Psoas muscle (tissue), 8 donors: Measurements from ENCODE around the gene GARIN3. TPM values are rescaled to one million over a fixed set of nuclear protein-coding genes. Genes with fewer than 3 reads are reported as not detected.

ENCODE experiments used
- ATAC-seq, 4 donors: fragments of 200-7000 bp; cut with Tn5 transposase; one replicate each; pipeline ENCODE4 v1.9.1; 2020; ENCODE audit warnings: moderate library complexity in 3 of 4, mild to moderate bottlenecking in 2 of 4
- DNase-seq, 2 donors: peaks; one replicate each; pipeline ENCODE4 v3.0.0-alpha.2; 2020
- H3K27ac ChIP-seq: fragments of 200-600 bp; one replicate; pipeline ENCODE4 v1.8.0; 2022
- H3K27me3 ChIP-seq, 3 donors: fragments of 200-600 bp in 1 of 3; one replicate each; pipeline versions ENCODE4 v1.6.1 to v1.8.0; 2013 to 2022; ENCODE audit warnings: low read length in 2 of 3, mild to moderate bottlenecking in 2 of 3, moderate library complexity in 1 of 3; ENCODE audit not compliant: insufficient read depth in 3 of 3
- H3K36me3 ChIP-seq, 2 donors: fragments of 200-600 bp in 1 of 2; one replicate each; pipeline versions ENCODE4 v1.6.1 to v1.8.0; 2013 to 2022; ENCODE audit warnings: low read depth in 1 of 2, mild to moderate bottlenecking in 1 of 2, moderate library complexity in 1 of 2; ENCODE audit not compliant: insufficient read depth in 1 of 2
- H3K4me1 ChIP-seq: fragments of 200-600 bp; one replicate; pipeline ENCODE4 v1.8.0; 2022
- H3K4me3 ChIP-seq: fragments of 200-600 bp; one replicate; pipeline ENCODE4 v1.8.0; 2022; ENCODE audit warnings: mild to moderate bottlenecking
- H3K9me3 ChIP-seq: fragments of 200-600 bp; one replicate; pipeline ENCODE4 v1.8.0; 2022
- WGBS, 3 donors: extraction: QIAGEN DNeasy Blood & Tissue Kit; methylation state at CpG; one replicate each; pipeline versions ENCODE4 v1.1.6 to v1.1.7; 2013; 5-methylcytosine and 5-hydroxymethylcytosine counted together
- intact Hi-C, 2 donors: fragments of 100-400 bp; cut with DNase I; formaldehyde crosslinking; loops; one replicate each; pipeline versions ENCODE4 v1.11.0 to v1.14.2; 2022
- polyA plus RNA-seq, 3 donors: library from polyadenylated mRNA; stranded (reverse); fragments of 200-250 nt; gene quantifications; one replicate each; pipeline ENCODE4 v1.2.3, GENCODE V29; 2013
- total RNA-seq, 4 donors: library from RNA; stranded (reverse); fragmentation: NEBNext Ultra II Directional in 2 of 4; extraction: Animal tissue kit (Norgen Biotek cat#: 25700) in 2 of 4; gene quantifications; one replicate each; pipeline versions ENCODE4 v1.2.1 to v1.2.4, GENCODE V29; 2021 to 2023
- TF ChIP-seq, protein P1 (sequence below): fragments of 200-600 bp; IDR thresholded peaks from one replicate; pipeline ENCODE4 v1.8.0; 2022; ENCODE audit warnings: antibody characterized with exemption
- donor health status: healthy with polysubstance abuse.
- donor health status: DM: no; HTN: no; CAD: no; lungs with moderate emphysema.
- donor health status: Bipolar disorder and iron deficiency.
- donor health status: healthy.
- donor health status: DM: yes; HTN: yes; CAD: no.
- donor health status: DM: no; HTN: no; CAD: no.
- donor health status: DM: no; HTN: no; CAD: no.
- donor health status: DM: yes; HTN: yes; CAD: no.

Gene GARIN3
- total and polyA plus RNA-seq, 7 donors, result not detected

DNA sequence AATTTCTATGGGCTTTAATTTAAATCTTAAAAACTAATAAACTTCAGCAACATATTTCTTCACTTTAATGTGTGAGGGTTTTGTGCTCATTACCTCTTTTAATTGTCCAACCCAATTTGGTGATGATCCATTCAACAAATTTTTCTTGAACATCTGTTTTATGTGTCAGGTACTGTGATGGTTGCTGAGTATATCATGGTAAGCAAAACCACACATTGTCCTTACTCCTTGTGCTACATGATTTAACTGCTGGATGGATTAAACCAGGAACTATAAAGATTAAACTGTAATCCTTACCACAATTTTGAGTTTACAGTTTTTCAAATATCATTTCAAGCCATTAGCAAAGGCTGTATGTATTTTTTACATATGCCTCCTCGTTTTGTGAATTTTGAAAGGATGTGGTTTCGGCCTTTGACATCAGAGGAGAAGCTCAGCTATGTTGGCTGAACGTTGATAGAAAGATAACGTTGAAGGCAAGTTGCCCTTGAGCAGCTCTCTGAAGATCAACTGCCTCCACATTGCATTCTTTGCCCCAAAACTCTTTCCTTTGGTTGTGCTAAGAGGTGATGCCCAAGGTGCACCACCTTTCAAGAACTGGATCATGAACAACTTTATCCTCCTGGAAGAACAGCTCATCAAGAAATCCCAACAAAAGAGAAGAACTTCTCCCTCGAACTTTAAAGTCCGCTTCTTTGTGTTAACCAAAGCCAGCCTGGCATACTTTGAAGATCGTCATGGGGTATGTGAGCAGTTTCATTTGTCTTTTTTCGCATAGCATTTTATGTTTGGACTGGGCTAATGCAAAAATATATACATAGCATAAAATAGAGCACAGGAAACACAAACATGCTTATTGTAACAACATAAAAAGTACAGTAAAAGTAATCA lies 14.6 kb upstream of the GARIN3 start, which contains the start of gene ITK:
Gene ITK, plus strand, starts transcription at position 467 of the 891 bp plus-strand sequence. Its CDS starts 138 bp downstream, at position 605.
- no peaks in the 10 kb centered on the region for H3K4me1 ChIP-seq
- no peaks in the 10 kb centered on the region for H3K36me3 ChIP-seq
- WGBS, 3 donors, result 76 to 78% (median 77%) methylated on average over 8 of the region's 8 CpGs
- no peaks in the 10 kb centered on the region for H3K9me3 ChIP-seq
- TF ChIP-seq, protein P1, sequence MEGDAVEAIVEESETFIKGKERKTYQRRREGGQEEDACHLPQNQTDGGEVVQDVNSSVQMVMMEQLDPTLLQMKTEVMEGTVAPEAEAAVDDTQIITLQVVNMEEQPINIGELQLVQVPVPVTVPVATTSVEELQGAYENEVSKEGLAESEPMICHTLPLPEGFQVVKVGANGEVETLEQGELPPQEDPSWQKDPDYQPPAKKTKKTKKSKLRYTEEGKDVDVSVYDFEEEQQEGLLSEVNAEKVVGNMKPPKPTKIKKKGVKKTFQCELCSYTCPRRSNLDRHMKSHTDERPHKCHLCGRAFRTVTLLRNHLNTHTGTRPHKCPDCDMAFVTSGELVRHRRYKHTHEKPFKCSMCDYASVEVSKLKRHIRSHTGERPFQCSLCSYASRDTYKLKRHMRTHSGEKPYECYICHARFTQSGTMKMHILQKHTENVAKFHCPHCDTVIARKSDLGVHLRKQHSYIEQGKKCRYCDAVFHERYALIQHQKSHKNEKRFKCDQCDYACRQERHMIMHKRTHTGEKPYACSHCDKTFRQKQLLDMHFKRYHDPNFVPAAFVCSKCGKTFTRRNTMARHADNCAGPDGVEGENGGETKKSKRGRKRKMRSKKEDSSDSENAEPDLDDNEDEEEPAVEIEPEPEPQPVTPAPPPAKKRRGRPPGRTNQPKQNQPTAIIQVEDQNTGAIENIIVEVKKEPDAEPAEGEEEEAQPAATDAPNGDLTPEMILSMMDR, result no peak
- DNase-seq (no peak), ATAC-seq (no peak)
- intact Hi-C loops, result no loop called here
- H3K4me3 ChIP-seq, result no peak within 1 kb of the TSS
- no peak within 1 kb of the TSS for H3K27ac ChIP-seq
- peaks cover 0 to 2% (median 0%) of the 10 kb centered on the region in 3 donors for H3K27me3 ChIP-seq

DNA sequence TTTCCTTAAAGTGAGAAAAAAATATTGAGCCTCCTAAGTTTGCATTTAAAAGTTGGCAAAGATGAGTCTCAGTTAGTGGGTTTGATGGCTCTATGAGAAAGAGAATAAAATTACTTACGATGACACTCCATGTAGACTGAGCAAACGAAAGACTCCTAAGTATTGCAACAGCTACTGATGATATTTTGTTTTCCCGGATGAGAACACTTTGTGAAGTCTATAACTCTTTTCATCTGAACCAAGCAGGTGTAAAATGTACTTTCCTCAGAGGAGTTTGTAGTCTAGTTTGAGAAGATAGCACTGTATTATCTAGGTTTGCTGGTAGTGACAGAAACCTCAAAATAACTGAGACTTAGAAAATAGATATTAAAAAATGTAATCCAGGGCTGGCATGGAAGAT lies 12.9 kb upstream of the GARIN3 start:
- intact Hi-C loops, result no loop called here
- ATAC-seq (no peak), DNase-seq (no peak)
- no peaks in the 10 kb centered on the region for H3K27me3 ChIP-seq
- H3K36me3 ChIP-seq, result no peaks in the 10 kb centered on the region
- no peak overlapping the region for H3K27ac ChIP-seq
- TF ChIP-seq, protein P1, result no peak
- 71 to 83% (median 80%) methylated on average over 3 of the region's 3 CpGs for WGBS, 3 donors
- H3K9me3 ChIP-seq, result no peaks in the 10 kb centered on the region
- H3K4me3 ChIP-seq, result no peak overlapping the region
- no peaks in the 10 kb centered on the region for H3K4me1 ChIP-seq

DNA sequence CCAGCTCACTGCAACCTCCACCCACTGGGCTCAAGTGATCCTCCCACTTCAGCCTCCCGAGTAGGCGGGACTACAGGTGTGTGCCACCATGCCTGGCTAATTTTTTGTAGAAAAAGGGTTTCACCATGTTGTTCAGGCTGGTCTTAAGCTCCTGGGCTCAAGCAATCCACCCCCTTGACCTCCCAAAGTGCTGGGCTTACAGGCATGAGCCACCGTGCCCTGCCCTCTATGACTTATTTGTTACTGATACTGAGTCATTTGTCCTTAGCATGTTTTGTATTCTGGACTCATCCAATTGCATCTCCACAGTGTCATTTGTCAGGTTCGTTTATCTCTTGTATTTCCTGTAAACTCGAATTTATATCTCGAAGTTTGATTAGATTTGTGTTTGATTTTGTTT lies 11.9 kb upstream of the GARIN3 start:
- Histone ChIP-seq H3K4me1 (no peaks in the 10 kb centered on the region), H3K9me3 (no peaks in the 10 kb centered on the region), H3K27ac (no peak overlapping the region), H3K36me3 (no peaks in the 10 kb centered on the region), H3K27me3 (no peaks in the 10 kb centered on the region), H3K4me3 (no peak overlapping the region)
- ATAC-seq (no peak), DNase-seq (no peak)
- WGBS, 3 donors, result 68 to 72% (median 69%) methylated on average over 6 of the region's 6 CpGs
- intact Hi-C loops, result no loop called here
- TF ChIP-seq, protein P1, result no peak

DNA sequence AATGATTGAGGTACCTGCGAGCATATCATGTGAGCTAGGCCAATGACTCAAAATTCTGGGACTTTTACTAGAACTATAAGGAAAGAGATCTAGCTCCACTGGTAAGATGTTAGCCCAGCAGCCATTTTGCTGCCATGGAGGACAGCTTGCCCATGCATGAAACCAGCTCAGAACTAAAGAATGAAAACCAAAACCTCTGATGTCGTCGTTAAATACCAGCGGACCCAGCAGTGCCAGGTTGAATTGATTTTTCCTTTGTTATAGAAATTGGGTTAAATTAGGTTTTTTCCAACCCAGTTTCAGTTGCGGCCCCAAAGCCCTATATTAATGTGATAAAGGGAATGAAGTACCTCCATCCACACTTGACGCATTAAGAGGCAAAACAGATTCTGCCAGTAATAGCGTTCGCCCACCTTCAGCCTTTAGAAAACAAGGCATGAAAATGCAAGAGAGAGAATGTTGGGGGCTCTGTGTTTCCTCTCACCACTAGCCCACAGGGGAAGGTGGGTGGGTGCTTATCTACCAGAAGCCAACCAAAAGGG lies 9.1 kb upstream of the GARIN3 start:
- H3K4me3 ChIP-seq, result no peak overlapping the region
- no peaks in the 10 kb centered on the region for H3K36me3 ChIP-seq
- TF ChIP-seq, protein P1, result no peak
- H3K9me3 ChIP-seq, result no peaks in the 10 kb centered on the region
- H3K27ac ChIP-seq, result no peak overlapping the region
- intact Hi-C loops, result no loop called here
- no peak for DNase-seq
- no peaks in the 10 kb centered on the region for H3K27me3 ChIP-seq
- WGBS, 3 donors, result 88 to 95% (median 89%) methylated on average over 8 of the region's 8 CpGs
- H3K4me1 ChIP-seq, result no peaks in the 10 kb centered on the region
- ATAC-seq, result no peak
